ENCODE measurements around the gene PIK3CD.
A peak's percentile ranks its signal among the peaks of the same experiment; 100 is the strongest.
"Not testable (repeated sequence)": the region's sequence is repeated elsewhere in the genome, so short reads cannot be mapped to it uniquely, and the experiment has no call there.

PIK3CD gene

DNA sequence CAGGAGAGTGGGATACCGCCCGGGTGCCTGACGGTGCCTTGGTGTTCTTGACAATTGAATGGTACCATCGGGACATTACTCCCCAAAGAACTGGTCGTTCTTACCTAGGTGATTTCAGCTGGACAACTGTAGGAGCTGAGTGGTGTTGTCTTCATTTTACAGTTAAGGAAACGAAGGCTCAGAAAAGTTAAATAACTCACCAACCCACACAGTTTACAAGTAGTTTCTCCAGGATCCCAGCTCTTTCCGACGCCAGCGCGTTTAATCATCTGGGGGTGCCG is 1.6 kb downstream of the PIK3CD start:
- intact Hi-C loops (cut with DNase I), result no loop called here
- DNase-seq, result no peak

DNA sequence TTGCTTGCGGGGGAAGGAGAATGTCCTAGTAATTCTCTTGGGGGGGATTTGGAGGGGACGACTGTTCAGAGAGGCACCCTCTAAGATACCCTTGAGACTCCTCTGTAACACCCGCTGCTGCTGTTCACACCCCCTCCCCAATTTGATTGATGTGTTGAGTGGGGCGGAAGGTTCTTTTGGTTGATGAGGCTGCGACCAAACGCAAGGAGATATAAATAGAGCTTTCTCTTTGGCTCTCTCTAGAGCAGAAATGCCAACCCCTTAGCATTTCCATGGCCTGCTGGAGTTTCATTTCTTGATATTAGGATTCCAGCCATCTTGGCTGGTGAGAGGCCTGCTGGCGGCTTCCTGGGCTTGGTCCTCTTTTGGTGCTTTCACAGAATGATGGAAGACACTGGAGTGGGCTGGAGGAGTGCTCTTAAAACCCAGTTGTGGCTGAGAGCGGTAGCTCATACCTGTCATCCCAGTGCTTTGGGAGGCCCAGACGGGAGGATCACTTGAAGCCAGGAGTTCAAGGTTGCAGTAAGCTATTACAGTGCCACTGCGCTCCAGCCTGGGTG is 2.0 kb downstream of the PIK3CD start:
- intact Hi-C loops (cut with DNase I), result no loop called here

DNA sequence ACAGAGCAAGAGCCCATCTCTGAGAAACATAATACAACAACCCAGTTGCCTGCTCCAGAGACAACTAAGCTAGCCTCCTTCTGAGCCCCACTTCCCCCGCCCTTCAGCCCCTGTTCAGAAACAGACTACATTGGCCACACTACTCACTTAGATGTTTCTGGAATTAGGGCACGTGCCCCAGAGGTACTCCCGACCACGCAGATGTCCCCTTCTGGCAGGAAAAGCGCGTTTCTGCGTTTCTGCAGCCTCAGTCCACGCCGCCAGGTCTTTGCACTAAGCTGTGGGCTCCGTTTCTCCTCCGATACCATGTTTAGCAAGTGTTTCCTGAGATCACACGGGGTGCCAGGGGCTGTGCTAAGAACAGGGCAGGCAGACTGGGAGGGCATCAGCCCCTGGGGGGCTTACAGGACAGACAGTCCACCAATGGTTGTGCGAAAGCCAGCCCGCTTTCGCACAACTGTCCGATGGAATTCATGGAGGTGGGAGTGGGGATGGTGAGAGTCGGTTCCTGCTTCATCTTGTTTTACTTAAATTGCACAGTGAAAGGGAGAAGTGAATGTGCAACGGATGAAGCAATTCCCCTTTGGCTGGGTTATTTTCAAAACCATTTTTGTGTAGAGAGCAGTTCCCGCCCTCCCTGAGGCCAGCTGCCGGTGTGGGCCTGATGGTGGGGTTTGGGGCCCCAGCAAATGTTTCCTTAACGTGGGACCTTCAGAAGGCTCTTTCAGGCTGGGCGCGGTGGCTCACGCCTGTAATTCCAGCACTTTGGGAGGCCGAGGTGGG is 2.7 kb downstream of the PIK3CD start:
- intact Hi-C loops (cut with DNase I), result no loop called here
- DNase-seq, result no peak

More for the DNA sequence above, 2.0 kb downstream of the PIK3CD start:
- DNase-seq, result no peak

DNA sequence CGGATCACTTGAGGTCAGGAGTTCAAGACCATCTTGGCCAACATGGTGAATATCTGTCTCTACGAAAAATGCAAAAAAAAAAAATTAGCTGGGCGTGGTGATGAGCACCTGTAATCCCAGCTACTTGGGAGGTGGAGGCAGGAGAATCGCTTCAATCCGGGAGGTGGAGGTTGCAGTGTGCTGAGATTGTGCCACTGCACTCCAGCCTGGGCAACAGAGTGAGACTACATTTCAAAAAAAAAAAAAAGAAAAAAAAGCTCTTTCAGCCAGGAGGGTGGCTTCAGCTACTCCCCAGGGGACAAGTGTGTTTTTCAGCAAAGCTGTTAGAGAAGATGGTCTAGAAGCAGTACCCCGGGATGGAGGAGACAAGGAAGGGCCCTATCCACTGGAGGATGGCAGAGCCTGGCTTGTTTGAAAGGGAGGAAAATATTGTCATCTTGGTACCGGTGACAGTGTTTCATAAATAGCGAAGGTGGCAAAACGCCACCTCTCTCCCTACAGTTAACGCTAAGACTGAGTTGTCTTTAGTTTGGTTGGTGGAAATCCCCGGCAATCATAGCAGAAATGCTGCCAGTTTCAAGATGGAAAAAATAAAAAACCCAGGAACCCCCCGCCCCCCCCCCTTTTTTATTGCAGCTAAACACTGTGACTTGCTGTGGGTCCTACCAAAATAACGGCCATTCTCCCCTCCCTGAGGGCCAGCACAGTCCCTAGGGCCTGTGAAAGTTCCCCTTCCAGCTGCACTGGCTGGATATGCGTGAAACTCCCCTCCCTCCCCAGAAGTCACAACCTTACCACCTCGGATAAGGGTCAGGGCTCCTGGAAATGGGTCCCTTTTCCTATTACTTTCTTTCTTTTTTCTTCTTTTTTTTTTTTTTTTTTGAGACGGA is 3.5 kb downstream of the PIK3CD start:
- intact Hi-C loops (cut with DNase I), result no loop called here
- DNase-seq, result no peak

DNA sequence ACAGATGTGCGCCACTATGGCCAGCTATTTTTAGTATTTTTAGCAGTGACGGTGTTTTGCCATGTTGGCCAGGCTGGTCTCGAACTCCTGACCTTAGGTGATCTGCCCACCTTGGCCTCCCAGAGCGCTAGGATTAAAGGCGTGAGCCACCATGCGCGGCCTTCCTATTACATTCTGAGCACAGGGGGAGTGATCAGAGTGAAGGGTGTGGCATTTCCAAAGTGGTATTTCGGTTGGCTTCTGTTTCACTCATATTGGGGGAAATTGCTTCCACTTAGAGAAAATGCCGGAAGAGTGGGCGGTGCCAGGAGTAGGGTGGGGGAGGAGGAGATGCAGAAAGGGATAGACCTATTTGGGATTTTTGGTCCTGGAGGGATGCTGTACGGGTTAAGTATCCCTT is 4.3 kb downstream of the PIK3CD start:
- intact Hi-C loops (cut with DNase I), result no loop called here
- DNase-seq, result no peak

DNA sequence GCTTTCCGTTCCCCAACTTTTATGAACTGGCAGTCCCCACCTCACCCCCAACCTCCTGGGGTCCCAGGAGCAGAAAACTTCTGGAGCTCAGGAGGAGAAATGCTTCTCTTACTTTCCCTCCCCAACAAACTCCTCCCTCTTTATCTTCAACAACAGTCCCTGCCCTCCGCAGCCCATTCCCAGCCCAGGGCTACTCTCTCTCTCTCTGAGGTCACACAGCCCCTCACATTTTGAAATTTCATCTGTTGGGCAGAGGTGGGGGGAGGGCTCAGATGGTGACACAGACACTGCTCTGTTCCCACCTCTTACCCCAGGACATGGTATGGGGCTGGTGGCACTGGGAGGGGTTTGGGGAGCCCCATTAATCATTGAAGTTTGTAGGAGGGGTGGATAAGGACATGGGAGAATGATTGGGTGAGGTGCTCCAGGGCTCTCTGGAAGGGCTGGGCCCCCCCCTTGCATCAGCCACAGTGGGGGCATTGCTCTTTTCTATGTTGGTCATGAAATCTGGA is 6.0 kb downstream of the PIK3CD start:
- intact Hi-C loops (cut with DNase I), result no loop called here

DNA sequence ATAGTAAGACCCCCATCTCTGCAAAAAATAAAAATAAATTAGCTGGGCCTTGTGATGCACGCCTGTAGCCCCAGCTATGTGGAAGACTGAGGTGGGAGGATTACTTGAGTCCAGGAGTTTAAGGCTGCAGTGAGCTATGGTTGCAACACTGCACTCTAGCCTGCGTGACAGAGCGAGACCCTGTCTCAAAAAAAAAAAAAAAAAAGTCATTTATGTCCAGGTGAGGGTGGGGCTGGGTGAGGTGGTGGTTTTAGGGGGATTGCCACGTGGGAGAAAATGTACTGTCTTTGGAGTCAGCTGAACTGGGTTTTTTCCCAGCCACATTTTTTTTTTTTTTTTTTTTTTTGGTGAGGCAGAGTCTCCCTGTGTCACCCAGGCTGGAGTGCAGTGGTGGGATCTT is 6.7 kb downstream of the PIK3CD start:
- no peak for DNase-seq
- intact Hi-C loops (cut with DNase I), result no loop called here

More for the DNA sequence above, 6.0 kb downstream of the PIK3CD start:
- no peak for DNase-seq

DNA sequence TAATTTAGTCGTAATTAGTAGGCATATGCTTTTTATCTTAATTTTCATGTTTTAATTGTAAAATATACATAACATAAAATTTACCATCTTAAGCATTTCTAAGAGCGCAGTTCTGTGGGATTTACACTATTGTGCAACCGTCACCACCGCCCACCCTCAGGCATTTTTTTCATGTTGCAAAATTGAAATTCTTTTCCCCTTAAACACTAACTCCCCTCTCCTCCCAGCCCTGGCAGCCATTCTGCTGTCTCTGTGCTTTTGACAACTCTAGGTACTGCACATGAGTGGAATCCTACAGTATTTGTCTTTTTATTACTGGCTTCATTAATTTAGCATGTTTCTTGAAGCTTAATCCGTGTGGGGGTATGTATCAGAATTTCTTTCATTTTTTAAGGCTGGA is 7.8 kb downstream of the PIK3CD start:
- intact Hi-C loops (cut with DNase I), result no loop called here
- DNase-seq, result no peak

DNA sequence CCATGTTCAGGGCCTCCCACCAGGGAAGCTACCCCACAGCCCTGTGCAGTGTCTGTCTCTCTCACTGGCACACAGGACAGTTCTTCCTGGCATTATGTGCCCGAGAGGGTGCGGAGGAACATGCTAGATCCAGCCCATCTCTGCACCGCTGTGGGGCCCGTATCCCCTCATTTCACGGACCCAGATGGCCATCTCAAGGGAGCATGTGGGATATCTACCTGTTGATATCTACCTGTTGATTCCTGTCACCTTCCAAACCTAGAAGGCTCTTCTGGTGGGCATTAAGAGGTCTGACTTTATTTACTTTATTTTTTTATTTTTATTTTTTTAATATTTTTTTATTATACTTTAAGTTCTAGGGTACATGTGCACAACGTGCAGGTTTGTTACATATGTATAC is 11.7 kb downstream of the PIK3CD start:
- no peak for DNase-seq
- intact Hi-C loops (cut with DNase I), result no loop called here

DNA sequence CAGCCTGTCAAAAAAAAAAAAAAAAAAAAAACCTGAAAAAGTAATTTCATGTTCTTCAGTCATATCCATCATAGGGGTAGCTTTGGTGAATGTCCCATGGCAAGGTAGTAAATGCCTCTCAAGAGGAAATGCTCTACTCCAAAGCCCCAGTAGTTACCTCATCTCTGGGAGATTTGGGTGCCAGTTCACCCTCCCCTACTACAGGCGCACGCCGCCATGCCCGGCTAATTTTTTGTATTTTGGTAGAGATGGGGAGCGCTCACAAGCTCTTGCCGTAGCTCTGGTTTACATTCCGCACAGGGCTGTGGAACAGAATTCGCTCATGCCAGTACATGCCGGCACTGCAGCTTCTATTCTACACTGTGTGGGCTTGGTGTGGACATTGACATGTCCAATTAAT is 13.7 kb downstream of the PIK3CD start:
- intact Hi-C loops (cut with DNase I), result no loop called here
- no peak for DNase-seq

DNA sequence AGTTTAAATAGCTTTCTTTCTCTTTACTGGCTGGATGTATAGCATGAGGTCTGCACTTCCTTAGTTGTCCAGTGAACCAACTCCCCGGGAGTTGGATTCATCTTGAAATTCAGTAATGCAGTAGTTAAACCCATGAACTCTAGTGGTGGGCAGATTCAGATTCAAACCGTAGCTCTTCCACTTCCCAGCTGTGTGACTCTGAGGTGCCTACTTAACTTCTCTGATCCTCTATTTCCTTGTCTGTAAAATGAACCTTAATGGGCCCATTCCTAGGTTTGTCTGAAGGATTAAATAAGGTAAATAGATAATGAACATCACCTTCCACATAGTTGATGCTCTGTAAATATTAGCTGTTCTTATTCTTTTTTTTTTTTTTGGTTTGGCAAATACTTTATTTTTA is 16.5 kb downstream of the PIK3CD start:
- DNase-seq, result no peak
- intact Hi-C loops (cut with DNase I), result no loop called here

DNA sequence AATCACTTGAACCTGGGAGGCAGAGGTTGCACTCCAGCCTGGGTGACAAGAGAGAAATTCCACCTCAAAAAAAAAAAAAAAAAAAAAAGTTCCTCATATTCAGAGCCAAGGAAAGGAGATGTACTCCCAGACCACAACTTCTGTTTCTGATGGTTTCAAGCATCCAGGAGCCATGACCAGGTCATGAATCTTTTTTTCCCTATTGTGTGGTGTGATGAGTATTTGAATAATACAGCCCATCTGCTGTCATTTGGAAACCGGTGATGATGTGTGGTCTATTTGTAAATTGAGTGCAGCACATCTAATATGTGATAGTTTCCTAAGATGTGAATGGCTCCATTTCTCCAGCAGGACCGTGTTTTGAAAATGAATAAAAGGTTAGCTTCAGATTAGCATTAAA is 18.6 kb downstream of the PIK3CD start:
- intact Hi-C loops (cut with DNase I), result no loop called here

DNA sequence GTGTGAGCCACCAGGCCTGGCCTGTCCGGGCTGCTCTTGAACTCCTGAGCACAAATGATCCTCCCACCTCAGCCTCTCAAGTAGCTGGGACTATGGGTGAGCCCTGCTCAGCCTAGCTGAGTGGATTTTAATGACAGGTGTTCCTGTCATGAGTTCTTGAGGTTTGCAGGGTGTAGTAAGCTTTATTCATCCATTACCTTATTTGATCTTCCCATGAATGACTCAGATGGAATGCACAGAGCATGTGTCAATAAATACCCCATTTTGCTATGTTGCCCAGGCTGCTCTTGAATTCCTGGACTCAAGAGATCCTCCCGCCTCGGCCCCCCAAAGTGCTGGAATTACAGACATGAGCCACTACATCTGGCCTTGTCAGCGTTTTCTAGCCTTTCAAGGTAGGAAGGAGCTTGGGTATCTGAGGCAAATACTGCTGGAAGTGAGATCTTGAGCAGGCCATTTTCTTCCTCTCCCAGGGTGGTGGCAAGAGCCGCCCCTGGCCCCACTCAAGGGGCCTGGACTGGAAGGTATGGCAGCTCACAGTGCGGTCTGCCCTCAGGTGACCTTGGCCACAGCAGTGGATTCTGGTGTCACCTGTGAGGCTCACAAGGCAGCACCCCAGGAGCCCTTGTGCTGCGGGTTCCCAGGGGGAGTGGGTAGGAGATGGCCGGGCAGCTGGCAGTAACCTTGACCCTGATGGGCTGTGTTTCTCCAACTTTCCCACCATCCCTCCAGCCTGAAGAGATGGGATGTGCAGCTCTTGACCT is 20.0 kb downstream of the PIK3CD start:
- DNase-seq, result no peak
- intact Hi-C loops (cut with DNase I), result no loop called here

More for the DNA sequence above, 18.6 kb downstream of the PIK3CD start:
- DNase-seq, result no peak

DNA sequence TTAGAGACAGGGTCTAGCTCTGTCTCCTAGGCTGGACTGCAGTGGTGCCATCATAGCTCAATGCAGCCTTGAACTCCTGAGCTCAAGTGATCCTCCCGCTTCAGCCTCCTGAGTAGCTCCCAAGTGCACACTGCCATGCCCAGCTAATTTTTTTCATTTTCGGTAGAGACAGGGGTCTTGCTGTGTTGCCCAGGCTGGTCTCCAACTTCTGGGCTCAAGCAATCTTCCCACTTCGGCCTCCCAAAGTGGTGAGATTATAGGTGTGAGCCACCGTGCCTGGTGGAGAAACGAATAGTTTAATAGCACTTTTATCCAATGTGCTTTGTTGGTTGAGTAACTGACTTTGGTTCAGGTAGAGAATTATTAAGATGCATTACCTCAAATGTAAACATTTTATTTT is 20.9 kb downstream of the PIK3CD start:
- intact Hi-C loops (cut with DNase I), result no loop called here
- DNase-seq, result peak in 1 of 10 donors; percentile 0

DNA sequence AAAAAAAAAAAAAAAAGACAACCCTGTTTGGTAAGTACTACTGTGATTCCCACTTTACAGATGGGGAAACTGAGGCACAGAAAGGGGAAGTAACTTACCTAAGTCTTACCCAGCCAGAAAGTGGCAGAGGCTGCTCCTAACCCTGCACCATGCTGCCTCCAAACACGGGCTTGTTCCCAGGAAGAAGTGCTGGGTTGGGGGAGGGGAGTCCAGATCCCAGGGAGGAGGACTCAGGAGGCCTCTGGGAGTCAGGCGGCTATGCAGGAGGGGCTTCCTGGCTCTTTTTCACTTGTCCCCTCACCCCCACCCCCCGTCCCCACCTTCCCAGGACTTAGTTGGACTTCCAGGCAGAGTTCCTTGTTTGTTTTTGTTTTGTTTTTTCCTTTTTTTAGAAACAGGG is 23.9 kb downstream of the PIK3CD start:
- intact Hi-C loops (cut with DNase I), result no loop called here
- no peak for DNase-seq

DNA sequence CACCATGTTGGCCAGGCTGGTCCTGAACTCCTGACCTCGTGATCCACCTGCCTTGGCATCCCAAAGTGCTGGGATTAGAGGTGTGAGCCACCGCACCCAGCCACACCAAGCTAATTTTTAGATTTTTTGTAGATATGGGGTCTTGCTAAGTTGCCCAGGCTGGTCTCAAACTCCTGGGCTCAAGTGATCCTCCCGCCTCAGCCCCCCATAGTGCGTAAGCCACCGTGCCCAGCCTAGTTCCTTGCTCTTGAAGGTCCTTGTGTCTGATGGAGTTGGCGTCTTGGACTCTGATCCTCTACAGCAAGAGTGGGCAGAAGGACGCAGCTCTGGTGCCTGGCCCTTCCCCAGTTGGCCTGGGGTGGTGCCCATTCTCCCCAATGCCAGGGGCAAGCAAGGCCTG is 24.6 kb downstream of the PIK3CD start:
- intact Hi-C loops (cut with DNase I); DNase-seq: not testable (repeated sequence)

DNA sequence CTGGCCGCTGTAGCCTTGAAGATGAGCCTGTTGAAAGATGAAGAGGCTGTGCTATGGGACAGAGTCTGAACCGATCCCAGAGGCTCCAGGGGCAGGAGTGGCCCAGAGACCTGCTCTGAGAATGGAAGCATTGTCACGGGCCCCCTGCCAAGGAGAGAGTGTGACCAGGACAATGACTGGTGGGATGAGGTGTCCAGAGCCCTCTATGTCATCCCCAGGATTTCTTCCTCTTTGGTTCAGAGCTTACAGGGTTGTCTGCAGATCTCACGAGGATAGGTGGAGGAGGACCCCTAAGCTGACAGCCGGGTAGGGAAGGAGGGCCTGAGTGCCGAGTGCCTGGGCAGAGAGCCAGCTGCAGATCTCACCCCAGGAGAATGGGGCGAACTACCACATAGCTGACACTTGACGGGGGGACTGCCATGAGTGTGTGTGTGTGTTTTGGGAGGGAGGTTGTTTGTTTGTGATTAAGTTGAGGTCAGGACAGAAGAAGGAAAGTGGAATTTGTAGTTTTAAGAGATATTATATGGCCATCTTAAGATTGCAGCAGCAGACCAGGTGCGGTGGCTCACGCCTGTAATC is 25.4 kb downstream of the PIK3CD start:
- no peak for DNase-seq
- intact Hi-C loops (cut with DNase I), result no loop called here

DNA sequence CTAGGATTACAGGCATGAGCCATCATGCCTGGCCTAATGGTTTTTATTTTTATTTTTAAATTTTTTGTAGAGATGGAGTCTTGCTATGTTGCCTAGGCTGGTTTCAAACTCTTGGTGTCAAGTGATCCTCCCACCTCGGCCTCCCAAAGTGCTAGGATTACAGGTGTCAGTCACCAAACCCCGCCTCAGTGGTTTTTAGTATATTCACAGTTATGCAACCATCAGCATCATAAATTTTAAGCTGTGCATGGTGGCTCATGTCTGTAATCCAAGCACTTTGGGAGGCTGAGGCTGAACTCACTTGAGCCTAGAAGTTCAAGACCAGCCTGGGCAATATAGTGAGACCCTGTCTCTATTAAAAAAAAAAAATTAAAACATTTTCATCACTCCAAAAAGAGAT is 28.6 kb downstream of the PIK3CD start:
- intact Hi-C loops (cut with DNase I), result no loop called here
- no peak for DNase-seq

DNA sequence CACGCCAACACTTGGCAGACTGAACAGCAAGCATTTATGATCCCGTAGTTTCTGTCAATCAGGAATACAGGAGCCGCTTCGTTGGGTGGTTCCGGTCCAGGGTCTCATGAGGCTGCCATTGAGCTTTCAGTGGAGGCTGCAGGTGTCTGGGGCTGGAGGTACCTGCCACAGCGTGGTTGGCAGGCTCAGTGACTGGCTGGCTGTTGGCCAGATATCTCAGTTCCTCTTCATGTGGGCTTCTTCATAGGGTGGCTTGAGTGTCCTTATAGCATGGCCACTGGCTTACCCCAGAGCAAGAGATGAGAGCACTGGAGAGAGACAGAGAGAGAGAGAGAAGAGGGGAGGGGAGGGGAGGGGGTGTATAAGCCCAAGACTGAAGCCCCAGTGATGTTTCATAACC is 29.3 kb downstream of the PIK3CD start:
- intact Hi-C loops (cut with DNase I), result no loop called here
- peak in 1 of 10 donors; percentile 55 for DNase-seq

DNA sequence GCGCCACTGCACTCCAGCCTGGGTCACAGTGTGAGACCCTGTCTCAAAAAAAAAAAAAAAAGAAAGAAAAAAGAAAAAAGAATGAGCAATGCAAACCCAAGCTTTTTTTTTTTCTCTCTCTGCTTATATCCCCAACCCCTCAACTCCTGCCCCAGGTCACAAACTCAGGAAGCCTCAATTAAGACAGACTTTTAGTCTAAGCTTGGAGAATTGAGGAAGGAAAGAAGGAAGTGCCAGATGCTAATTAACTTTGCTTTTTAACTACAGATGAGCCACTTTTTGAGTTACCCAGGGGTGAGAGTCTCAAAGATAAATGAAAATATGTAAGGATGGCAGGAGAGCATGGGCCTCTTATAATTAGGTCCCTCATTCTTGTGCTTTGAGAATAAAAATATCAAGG is 33.3 kb downstream of the PIK3CD start:
- intact Hi-C loops (cut with DNase I), result no loop called here
- DNase-seq, result no peak
